IMR-90 (cell line): ENCODE results near the gene HOXC10. TPM values are rescaled to one million over a fixed set of nuclear protein-coding genes. Genes with fewer than 3 reads are reported as not detected.

ENCODE experiments used
- ATAC-seq: fragments of 200-7000 bp; cut with Tn5 transposase; 2 replicates; pipeline ENCODE4 v1.9.1; 2020; ENCODE audit warnings: low read depth, mild to moderate bottlenecking, moderate library complexity
- BruUV-seq: library from RNA; stranded (reverse); fragments of 400-500 nt; replicated peaks from 2 replicates; lab custom pipeline; 2021; lab: Mats Ljungman, UMichigan
- CTCF ChIA-PET: fragments of 300-600 bp; formaldehyde crosslinking; extraction: SDS; loops from one replicate; lab custom pipeline; 2021; ENCODE audit warnings: antibody characterized with exemption; lab: Yijun Ruan, JAX
- POLR2A ChIA-PET: fragments of 300-600 bp; sonication (Branson Sonifier 250); formaldehyde crosslinking; loops from one replicate; lab custom pipeline; 2022; ENCODE audit warnings: antibody characterized with exemption; ENCODE audit not compliant: unreplicated experiment; lab: Charles Lee
- DNase-seq: peaks from one replicate; pipeline ENCODE4 v3.0.0; 2013
- H2AFZ ChIP-seq: replicated peaks from 2 replicates; pipeline ENCODE3; 2013; ENCODE audit warnings: low read length, mild to moderate bottlenecking; ENCODE audit not compliant: poor library complexity
- H2AK5ac ChIP-seq: 2 replicates; pipeline ENCODE4 v1.6.1; 2013; ENCODE audit warnings: low read depth, low read length, inconsistent platforms
- H2AK9ac ChIP-seq: replicated peaks from 2 replicates; pipeline ENCODE3; 2013; ENCODE audit warnings: mild to moderate bottlenecking, low read depth, low read length, moderate library complexity; ENCODE audit not compliant: poor library complexity
- H2BK120ac ChIP-seq: 2 replicates; pipeline ENCODE4 v1.6.1; 2013; ENCODE audit warnings: low read depth, low read length, inconsistent platforms
- H2BK15ac ChIP-seq: 3 replicates; pipeline ENCODE4 v1.6.1; 2013; ENCODE audit warnings: low read depth, low read length, inconsistent platforms
- H2BK20ac ChIP-seq: 2 replicates; pipeline ENCODE4 v1.6.1; 2013; ENCODE audit warnings: low read depth, mild to moderate bottlenecking, inconsistent platforms, low read length, moderate library complexity
- H2BK5ac ChIP-seq: 2 replicates; pipeline ENCODE4 v1.6.1; 2013; ENCODE audit warnings: mild to moderate bottlenecking, low read depth, low read length, inconsistent platforms; ENCODE audit not compliant: poor library complexity, severe bottlenecking
- H3K14ac ChIP-seq: replicated peaks from 2 replicates; pipeline ENCODE4 v1.6.1; 2013; ENCODE audit warnings: low read depth, low read length, inconsistent platforms
- H3K18ac ChIP-seq: 2 replicates; pipeline ENCODE4 v1.6.1; 2013; ENCODE audit warnings: low read depth, low read length, control low read depth
- H3K23ac ChIP-seq: 2 replicates; pipeline ENCODE4 v1.6.1; 2013; ENCODE audit warnings: low read depth, low read length, inconsistent platforms
- H3K27ac ChIP-seq: 2 replicates; pipeline ENCODE4 v1.5.1; 2013; ENCODE audit warnings: mild to moderate bottlenecking, control low read depth, low read length; ENCODE audit not compliant: insufficient read depth
- H3K27me3 ChIP-seq: 2 replicates; pipeline ENCODE4 v1.6.1; 2013; ENCODE audit warnings: low read length; ENCODE audit not compliant: control insufficient read depth, insufficient read depth
- H3K36me3 ChIP-seq: 2 replicates; pipeline ENCODE4 v1.6.1; 2013; ENCODE audit warnings: low read length, mixed read lengths; ENCODE audit not compliant: control insufficient read depth, insufficient read depth
- H3K4ac ChIP-seq: 2 replicates; pipeline ENCODE4 v1.6.1; 2013; ENCODE audit warnings: low read depth, low read length, inconsistent platforms
- H3K4me1 ChIP-seq: 2 replicates; pipeline ENCODE4 v1.6.1; 2013; ENCODE audit warnings: low read length, mixed read lengths; ENCODE audit not compliant: control insufficient read depth, insufficient read depth
- H3K4me2 ChIP-seq: 2 replicates; pipeline ENCODE4 v1.6.1; 2013; ENCODE audit warnings: low read depth, mild to moderate bottlenecking, control low read depth, low read length, moderate library complexity
- H3K4me3 ChIP-seq: 2 replicates; pipeline ENCODE4 v1.5.1; 2013; ENCODE audit warnings: low read depth, mild to moderate bottlenecking, control low read depth, low read length, moderate library complexity; ENCODE audit not compliant: insufficient read depth
- H3K56ac ChIP-seq: 2 replicates; pipeline ENCODE4 v1.6.1; 2013; ENCODE audit warnings: low read length, inconsistent platforms; ENCODE audit not compliant: insufficient read depth; ENCODE audit errors: extremely low read depth
- H3K79me1 ChIP-seq, 2 experiments: 2 replicates each; pipeline ENCODE4 v1.6.1; 2013; ENCODE audit warnings: low read length in 2 of 2, inconsistent platforms in 1 of 2, low read depth in 1 of 2
- H3K9ac ChIP-seq: 2 replicates; pipeline ENCODE4 v1.6.1; 2013; ENCODE audit warnings: low read depth, low read length, control low read depth
- H3K9me1 ChIP-seq: 2 replicates; pipeline ENCODE4 v1.6.1; 2013; ENCODE audit warnings: low read length, inconsistent platforms; ENCODE audit not compliant: insufficient read depth
- H3K9me3 ChIP-seq: 2 replicates; pipeline ENCODE4 v1.6.1; 2013; ENCODE audit warnings: low read length; ENCODE audit not compliant: control insufficient read depth, insufficient read depth
- H4K20me1 ChIP-seq: 2 replicates; pipeline ENCODE4 v1.6.1; 2013; ENCODE audit warnings: low read length, inconsistent platforms; ENCODE audit not compliant: insufficient read depth
- H4K5ac ChIP-seq: 2 replicates; pipeline ENCODE4 v1.6.1; 2013; ENCODE audit warnings: mild to moderate bottlenecking, low read depth, low read length, control low read depth
- H4K8ac ChIP-seq, 2 experiments: 2 replicates each; pipeline ENCODE4 v1.6.1; 2013; ENCODE audit warnings: low read depth in 2 of 2, low read length in 2 of 2, control low read depth in 1 of 2, inconsistent platforms in 1 of 2
- H4K91ac ChIP-seq: 2 replicates; pipeline ENCODE4 v1.6.1; 2013; ENCODE audit warnings: low read depth, low read length, inconsistent platforms; ENCODE audit not compliant: insufficient read depth
- CTCF ChIP-seq: conservative IDR thresholded peaks from 2 replicates; pipeline ENCODE4 v1.5.1; 2012; ENCODE audit warnings: mild to moderate bottlenecking, low read depth, low read length, improper control_type of control experiment
- NFE2L2 ChIP-seq: fragments of 150-350 bp; IDR thresholded peaks from 2 replicates; pipeline ENCODE4 v1.6.1; 2016; ENCODE audit warnings: low read depth, mild to moderate bottlenecking, low read length
- RFX5 ChIP-seq: IDR thresholded peaks from 2 replicates; pipeline ENCODE4 v1.8.0; 2012; ENCODE audit warnings: low read depth, mild to moderate bottlenecking, low read length, moderate library complexity
- WGBS, 2 experiments: methylation state at CpG; one replicate each; pipeline versions ENCODE4 v1.1.5 to v1.1.7; 2013; ENCODE audit warnings: missing lambda C conversion rate in 2 of 2; ENCODE audit not compliant: insufficient read length in 1 of 2; ENCODE audit errors: extremely low coverage in 2 of 2; 5-methylcytosine and 5-hydroxymethylcytosine counted together
- dilution Hi-C: fragments of 300-500 bp; cut with HindIII; formaldehyde crosslinking; loops from one replicate; pipeline ENCODE4 v1.14.3; 2018; ENCODE audit warnings: low sequenced_read_pairs; ENCODE audit not compliant: unreplicated experiment
- in situ Hi-C: fragments of 300-500 bp; cut with MboI; formaldehyde crosslinking; loops from 3 replicates; pipeline ENCODE4 v1.14.3; 2019; ENCODE audit warnings: low sequenced_read_pairs, inconsistent platforms, mixed read lengths
- intact Hi-C: fragments of 100-400 bp; cut with micrococcal nuclease; formaldehyde crosslinking; loops from 2 replicates; pipeline ENCODE4 v1.10.0; 2022
- polyA plus RNA-seq, 3 experiments: library from polyadenylated mRNA; depleted of rRNA; stranded (reverse); fragments of >200 nt; gene quantifications; 2 replicates each; pipeline ENCODE4 v1.2.3, GENCODE V29; 2012; ENCODE audit warnings: low replicate concordance in 1 of 3
- total RNA-seq: library from RNA; depleted of rRNA; stranded (reverse); fragments of >200 nt; gene quantifications from 2 replicates; pipeline ENCODE4 v1.2.3, GENCODE V29; 2012

HOXC10 gene
- total and polyA plus RNA-seq, 2 of the 4 experiments (the other 2 are of a cell fraction) = 0.15 TPM; not detected in 1

DNA sequence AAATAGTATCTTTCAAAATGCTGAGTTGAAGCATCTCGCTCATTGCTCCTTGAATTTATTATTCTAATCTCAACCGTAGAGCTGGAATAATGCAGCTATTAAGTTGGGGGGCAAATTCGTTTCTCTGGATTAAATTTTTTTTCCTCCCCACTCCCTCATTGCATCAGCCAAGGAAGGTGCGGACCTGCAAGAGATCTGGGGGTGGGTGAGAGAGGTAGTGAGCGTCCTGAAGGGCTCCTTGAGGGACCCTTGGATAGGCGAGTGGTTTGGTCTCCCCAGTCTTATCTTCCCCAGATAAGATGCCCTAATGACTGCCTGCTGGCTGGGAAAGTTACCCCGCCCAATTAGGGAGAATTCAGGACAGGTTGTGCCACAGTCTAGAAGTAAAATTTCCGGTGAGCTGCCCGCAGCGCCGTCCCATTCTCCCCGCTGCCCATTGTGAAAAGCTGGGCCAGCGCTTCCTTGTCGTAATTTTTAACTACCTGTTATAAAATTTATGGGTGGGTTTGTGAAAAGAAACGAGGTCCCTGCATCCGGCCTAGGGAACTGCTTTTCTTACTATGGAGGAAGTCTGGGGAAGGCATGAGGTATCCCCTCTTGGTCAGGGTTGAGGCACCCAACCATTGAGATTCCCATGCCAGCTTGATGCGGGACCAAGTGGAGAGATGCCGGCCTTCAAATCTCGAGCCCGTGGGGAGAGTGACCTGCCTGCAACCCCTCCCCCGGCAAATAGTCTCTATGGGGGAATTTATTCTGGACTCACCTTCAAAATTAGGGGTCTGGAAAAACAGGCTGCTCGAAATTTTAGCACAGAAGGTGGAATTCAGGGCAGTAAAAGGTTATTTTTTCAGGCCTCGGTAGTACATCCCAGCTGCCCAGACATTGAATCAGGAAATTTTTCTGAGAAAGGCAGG is 30.3 kb downstream of the HOXC10 start (continued):
- TF ChIP-seq RFX5 = no peak

- intact Hi-C loops = no loop called here
- no peak overlapping the region for H3K4me2 ChIP-seq
- H3K18ac ChIP-seq = no peak overlapping the region
- no peaks in the 10 kb centered on the region for H3K36me3 ChIP-seq
- H4K91ac ChIP-seq = no peak overlapping the region
- H3K56ac ChIP-seq = no peak overlapping the region
- no peaks in the 10 kb centered on the region for H3K4me1 ChIP-seq
- no peaks in the 10 kb centered on the region for H3K9me1 ChIP-seq
- H3K9ac ChIP-seq = no peak overlapping the region
- dilution Hi-C loops = no loop called here
- no peak overlapping the region for H3K4me3 ChIP-seq
- H2BK15ac ChIP-seq = no peak overlapping the region
- ATAC-seq (no peak), DNase-seq (no peak)
- H3K79me1 ChIP-seq = no peaks in the 10 kb centered on the region
- peaks cover 88% of the 10 kb centered on the region for H3K27me3 ChIP-seq
- no peaks in the 10 kb centered on the region for H4K20me1 ChIP-seq
- no peak overlapping the region for H3K23ac ChIP-seq
- H2AK9ac ChIP-seq = no peak overlapping the region
- no peak for TF ChIP-seq CTCF
- no peak for TF ChIP-seq NFE2L2
- no peak overlapping the region for H2BK20ac ChIP-seq
- no peak overlapping the region for H3K4ac ChIP-seq
- no peak overlapping the region for H3K14ac ChIP-seq
- H4K5ac ChIP-seq = no peak overlapping the region; the same call in 1 of the 2 replicates
- POLR2A ChIA-PET = no interaction called here
- H2BK5ac ChIP-seq = no peak overlapping the region
- no CpG with 5 or more reads among the region's 3 CpGs for WGBS, 2 experiments
- no peak overlapping the region for H2AFZ ChIP-seq
- no TSS peak for BruUV-seq
- no peak overlapping the region; a peak in 1 of 4 replicates for H4K8ac ChIP-seq
- in situ Hi-C loops = no loop called here
- H3K27ac ChIP-seq = no peak overlapping the region
- H2AK5ac ChIP-seq = no peak overlapping the region
- CTCF ChIA-PET = interaction anchor here (0.6 to 1.0 kb wide), 2 partner anchors 8 to 177 kb away, joined by 3 to 4 read pairs; no protein-coding TSS in a partner anchor
- H2BK120ac ChIP-seq = no peak overlapping the region
- peaks cover 4% of the 10 kb centered on the region for H3K9me3 ChIP-seq
These were observed 31.1 kb downstream of the HOXC10 start for GRCh38 chr12:54016051-54016450.
